HCT116 (cell line): ENCODE data around the gene IMPDH1. TPM values are rescaled to one million over a fixed set of nuclear protein-coding genes. Genes with fewer than 3 reads are reported as not detected.

Source experiments
- ATAC-seq: fragments of 200-7000 bp; cut with Tn5 transposase; 2 replicates; pipeline ENCODE4 v1.9.1; 2020; ENCODE audit warnings: mild to moderate bottlenecking, moderate library complexity
- BruUV-seq: library from RNA; stranded (reverse); fragments of 400-500 nt; replicated peaks from 2 replicates; lab custom pipeline; 2021; lab: Mats Ljungman, UMichigan
- CTCF ChIA-PET: fragments of 300-600 bp; sonication (Branson Sonifier 250); formaldehyde crosslinking; loops from one replicate; lab custom pipeline; 2021; ENCODE audit warnings: antibody characterized with exemption; lab: Charles Lee
- POLR2A ChIA-PET: fragments of 300-600, 350-600 bp; sonication (Branson Sonifier 250); formaldehyde crosslinking; loops from one replicate; lab custom pipeline; 2021; ENCODE audit warnings: antibody characterized with exemption; lab: Charles Lee
- RAD21 ChIA-PET, 2 experiments: fragments of 300-600 bp; sonication (Branson Sonifier 250); formaldehyde crosslinking; loops; one replicate each; lab custom pipeline; 2023; ENCODE audit warnings: low total read pairs in 2 of 2; ENCODE audit not compliant: uncharacterized antibody in 2 of 2, unreplicated experiment in 2 of 2, low non-redundant PET in 1 of 2; lab: Charles Lee
- DNase-seq: peaks from one replicate; pipeline ENCODE4 v3.0.0-alpha.2; 2010; ENCODE audit warnings: low read depth, low spot score
- H2AFZ ChIP-seq: fragments of 200-600 bp; shearing (Covaris generic), sonication (generic); 2 replicates; pipeline ENCODE4 v1.6.1; 2017; ENCODE audit warnings: low read depth, mixed run types, mixed read lengths, antibody characterized with exemption, low read length; ENCODE audit not compliant: poor library complexity, severe bottlenecking
- H3K27ac ChIP-seq: 2 replicates; pipeline ENCODE4 v1.5.1; 2012; ENCODE audit warnings: low read depth, low read length
- H3K27me3 ChIP-seq: fragments of 200-600 bp; sonication (generic); 2 replicates; pipeline ENCODE4 v1.6.1; 2016; ENCODE audit warnings: mixed run types, low read length, mixed read lengths; ENCODE audit not compliant: insufficient read depth
- H3K36me3 ChIP-seq, 2 experiments: fragments of 200-500 bp in 1 of 2; fragments of 200-600 bp in 1 of 2; sonication (Bioruptor generic) in 1 of 2; sonication (generic) in 1 of 2; 2 replicates each; pipeline versions ENCODE4 v1.5.1 to v1.6.1; 2014 to 2016; ENCODE audit warnings: low read length in 2 of 2, inconsistent platforms in 1 of 2, mixed read lengths in 1 of 2, mixed run types in 1 of 2; ENCODE audit not compliant: insufficient read depth in 2 of 2, control insufficient read depth in 1 of 2
- H3K4me1 ChIP-seq, 2 experiments: fragments of 200-600 bp in 1 of 2; sonication (generic) in 1 of 2; 2 replicates each; pipeline versions ENCODE4 v1.5.1 to v1.6.1; 2012 to 2017; ENCODE audit warnings: low read length in 2 of 2, inconsistent platforms in 1 of 2, mild to moderate bottlenecking in 1 of 2, mixed read lengths in 1 of 2, mixed run types in 1 of 2, moderate library complexity in 1 of 2; ENCODE audit not compliant: insufficient read depth in 2 of 2, control insufficient read depth in 1 of 2
- H3K4me2 ChIP-seq: fragments of 200-600 bp; sonication (generic); 2 replicates; pipeline ENCODE4 v1.6.1; 2017; ENCODE audit warnings: mixed run types, low read length, mixed read lengths
- H3K4me3 ChIP-seq, 2 experiments: fragments of 200-600 bp in 1 of 2; sonication (generic) in 1 of 2; replicated peaks in 1 of 2; 2 replicates each; pipeline ENCODE4 v1.5.1; 2011 to 2016; ENCODE audit warnings: low read length in 2 of 2, control low read depth in 1 of 2, low read depth in 1 of 2, mild to moderate bottlenecking in 1 of 2, mixed read lengths in 1 of 2, mixed run types in 1 of 2
- H3K79me2 ChIP-seq: fragments of 200-600 bp; sonication (generic); 2 replicates; pipeline ENCODE4 v1.6.1; 2017; ENCODE audit warnings: mild to moderate bottlenecking, mixed run types, low read length, moderate library complexity, mixed read lengths; ENCODE audit not compliant: insufficient read depth
- H3K9ac ChIP-seq: fragments of 200-600 bp; sonication (generic); 2 replicates; pipeline ENCODE4 v1.6.1; 2016; ENCODE audit warnings: low read length, mixed read lengths
- H3K9me2 ChIP-seq: fragments of 200-600 bp; sonication (generic), shearing (Covaris generic); 2 replicates; pipeline ENCODE4 v1.6.1; 2017; ENCODE audit warnings: mixed run types, mild to moderate bottlenecking, moderate library complexity; ENCODE audit not compliant: insufficient read depth
- H3K9me3 ChIP-seq, 2 experiments: fragments of 200-500 bp in 1 of 2; fragments of 200-600 bp in 1 of 2; sonication (Bioruptor generic) in 1 of 2; sonication (generic) in 1 of 2; 2 replicates each; pipeline ENCODE4 v1.6.1; 2014 to 2017; ENCODE audit warnings: low read length in 2 of 2, mixed read lengths in 2 of 2, inconsistent platforms in 1 of 2, low read depth in 1 of 2, mild to moderate bottlenecking in 1 of 2, mixed run types in 1 of 2, moderate library complexity in 1 of 2; ENCODE audit not compliant: control insufficient read depth in 1 of 2, insufficient read depth in 1 of 2
- H4K20me1 ChIP-seq: fragments of 200-600 bp; sonication (generic), shearing (Covaris generic); 2 replicates; pipeline ENCODE4 v1.6.1; 2017; ENCODE audit warnings: mixed run types, mild to moderate bottlenecking, moderate library complexity; ENCODE audit not compliant: insufficient read depth
- POLR2A ChIP-seq: IDR thresholded peaks from 2 replicates; pipeline ENCODE4 v1.7.0; 2011; ENCODE audit warnings: borderline replicate concordance; ENCODE audit not compliant: insufficient read depth, insufficient read length; ENCODE audit errors: extremely low read depth
- intact Hi-C: fragments of 100-400 bp; cut with micrococcal nuclease; formaldehyde crosslinking; loops from 2 replicates; pipeline ENCODE4 v1.10.0; 2022
- total RNA-seq: library from RNA; stranded (reverse); gene quantifications from one replicate; pipeline ENCODE4 v1.2.1, GENCODE V29; 2021; ENCODE audit not compliant: unreplicated experiment
- TF ChIP-seq, protein P1 (sequence below): IDR thresholded peaks from 2 replicates; pipeline ENCODE4 v1.6.1; 2012
- TF ChIP-seq, protein P2 (sequence below): IDR thresholded peaks from 2 replicates; pipeline ENCODE4 v1.6.1; 2012; ENCODE audit warnings: low read depth
- TF ChIP-seq, protein P3 (sequence below), 3 experiments: fragments of 200-600 bp in 1 of 3; sonication (generic) in 1 of 3; IDR thresholded peaks in 2 of 3; conservative IDR thresholded peaks in 1 of 3; 2 replicates each; pipeline ENCODE4 v1.5.1; 2012 to 2017; ENCODE audit warnings: low read depth in 2 of 3, low read length in 2 of 3, antibody characterized with exemption in 1 of 3, borderline replicate concordance in 1 of 3, control low read depth in 1 of 3, mild to moderate bottlenecking in 1 of 3, mixed read lengths in 1 of 3, mixed run types in 1 of 3, moderate library complexity in 1 of 3; ENCODE audit not compliant: insufficient read depth in 1 of 3

Gene IMPDH1
- total RNA-seq, 1 experiment from 2014 or later, result 98.2 TPM

DNA sequence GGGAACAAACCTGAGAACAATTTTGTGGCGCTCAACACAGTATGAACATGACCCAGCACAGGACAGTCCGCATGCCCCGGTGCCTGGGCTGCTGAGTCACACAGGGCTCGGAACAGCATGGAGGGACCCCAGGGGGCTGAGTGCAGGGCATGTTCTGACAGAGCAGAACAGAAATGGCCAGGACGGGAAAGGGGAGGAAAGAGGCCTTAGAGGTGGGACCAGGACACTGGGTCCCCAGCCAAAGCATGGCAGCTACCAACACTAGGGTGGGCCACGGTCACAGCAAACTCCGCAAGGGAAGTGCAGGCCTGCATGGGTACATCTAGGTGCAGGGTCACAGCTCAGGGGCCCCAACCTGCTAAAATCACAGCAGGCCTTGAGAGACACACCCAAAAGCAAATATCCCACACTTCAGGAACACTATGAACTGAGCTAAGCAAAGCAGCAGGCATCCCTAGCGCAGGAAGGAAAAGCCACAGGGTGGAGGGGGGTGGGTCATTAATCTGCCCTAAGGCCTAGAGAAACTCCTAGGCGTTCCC lies 5.6 kb downstream of the IMPDH1 start:
- ChIA-PET RAD21 (no interaction called here), POLR2A (no interaction called here), CTCF (interaction anchor here (0.7 to 1.1 kb wide), 2 partner anchors 17 to 57 kb away, joined by 3 to 4 read pairs; no protein-coding TSS in a partner anchor)
- Histone ChIP-seq H4K20me1 (no peaks in the 10 kb centered on the region), H3K9ac (peak overlapping the region; percentile 94), H3K4me3 (peak overlapping the region; percentile 84 to 96), H3K27me3 (no peaks in the 10 kb centered on the region), H3K36me3 (peaks cover 20 to 29% of the 10 kb centered on the region in 2 experiments; a peak in 3 of 4 replicates), H2AFZ (no peak overlapping the region), H3K27ac (no peak overlapping the region; the same call in 1 of the 2 replicates), H3K4me2 (peak overlapping the region; percentile 98), H3K9me2 (no peaks in the 10 kb centered on the region), H3K4me1 (peaks cover 29 to 45% of the 10 kb centered on the region in 2 experiments), H3K9me3 (no peaks in the 10 kb centered on the region), H3K79me2 (peaks cover 33% of the 10 kb centered on the region)
- TF ChIP-seq, protein P1, sequence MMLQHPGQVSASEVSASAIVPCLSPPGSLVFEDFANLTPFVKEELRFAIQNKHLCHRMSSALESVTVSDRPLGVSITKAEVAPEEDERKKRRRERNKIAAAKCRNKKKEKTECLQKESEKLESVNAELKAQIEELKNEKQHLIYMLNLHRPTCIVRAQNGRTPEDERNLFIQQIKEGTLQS, result no peak
- TF ChIP-seq, protein P2, sequence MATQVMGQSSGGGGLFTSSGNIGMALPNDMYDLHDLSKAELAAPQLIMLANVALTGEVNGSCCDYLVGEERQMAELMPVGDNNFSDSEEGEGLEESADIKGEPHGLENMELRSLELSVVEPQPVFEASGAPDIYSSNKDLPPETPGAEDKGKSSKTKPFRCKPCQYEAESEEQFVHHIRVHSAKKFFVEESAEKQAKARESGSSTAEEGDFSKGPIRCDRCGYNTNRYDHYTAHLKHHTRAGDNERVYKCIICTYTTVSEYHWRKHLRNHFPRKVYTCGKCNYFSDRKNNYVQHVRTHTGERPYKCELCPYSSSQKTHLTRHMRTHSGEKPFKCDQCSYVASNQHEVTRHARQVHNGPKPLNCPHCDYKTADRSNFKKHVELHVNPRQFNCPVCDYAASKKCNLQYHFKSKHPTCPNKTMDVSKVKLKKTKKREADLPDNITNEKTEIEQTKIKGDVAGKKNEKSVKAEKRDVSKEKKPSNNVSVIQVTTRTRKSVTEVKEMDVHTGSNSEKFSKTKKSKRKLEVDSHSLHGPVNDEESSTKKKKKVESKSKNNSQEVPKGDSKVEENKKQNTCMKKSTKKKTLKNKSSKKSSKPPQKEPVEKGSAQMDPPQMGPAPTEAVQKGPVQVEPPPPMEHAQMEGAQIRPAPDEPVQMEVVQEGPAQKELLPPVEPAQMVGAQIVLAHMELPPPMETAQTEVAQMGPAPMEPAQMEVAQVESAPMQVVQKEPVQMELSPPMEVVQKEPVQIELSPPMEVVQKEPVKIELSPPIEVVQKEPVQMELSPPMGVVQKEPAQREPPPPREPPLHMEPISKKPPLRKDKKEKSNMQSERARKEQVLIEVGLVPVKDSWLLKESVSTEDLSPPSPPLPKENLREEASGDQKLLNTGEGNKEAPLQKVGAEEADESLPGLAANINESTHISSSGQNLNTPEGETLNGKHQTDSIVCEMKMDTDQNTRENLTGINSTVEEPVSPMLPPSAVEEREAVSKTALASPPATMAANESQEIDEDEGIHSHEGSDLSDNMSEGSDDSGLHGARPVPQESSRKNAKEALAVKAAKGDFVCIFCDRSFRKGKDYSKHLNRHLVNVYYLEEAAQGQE, result no peak
- TF ChIP-seq, protein P3, sequence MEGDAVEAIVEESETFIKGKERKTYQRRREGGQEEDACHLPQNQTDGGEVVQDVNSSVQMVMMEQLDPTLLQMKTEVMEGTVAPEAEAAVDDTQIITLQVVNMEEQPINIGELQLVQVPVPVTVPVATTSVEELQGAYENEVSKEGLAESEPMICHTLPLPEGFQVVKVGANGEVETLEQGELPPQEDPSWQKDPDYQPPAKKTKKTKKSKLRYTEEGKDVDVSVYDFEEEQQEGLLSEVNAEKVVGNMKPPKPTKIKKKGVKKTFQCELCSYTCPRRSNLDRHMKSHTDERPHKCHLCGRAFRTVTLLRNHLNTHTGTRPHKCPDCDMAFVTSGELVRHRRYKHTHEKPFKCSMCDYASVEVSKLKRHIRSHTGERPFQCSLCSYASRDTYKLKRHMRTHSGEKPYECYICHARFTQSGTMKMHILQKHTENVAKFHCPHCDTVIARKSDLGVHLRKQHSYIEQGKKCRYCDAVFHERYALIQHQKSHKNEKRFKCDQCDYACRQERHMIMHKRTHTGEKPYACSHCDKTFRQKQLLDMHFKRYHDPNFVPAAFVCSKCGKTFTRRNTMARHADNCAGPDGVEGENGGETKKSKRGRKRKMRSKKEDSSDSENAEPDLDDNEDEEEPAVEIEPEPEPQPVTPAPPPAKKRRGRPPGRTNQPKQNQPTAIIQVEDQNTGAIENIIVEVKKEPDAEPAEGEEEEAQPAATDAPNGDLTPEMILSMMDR (IDR thresholded peaks at IDR 0.05 in 2 of 3, conservative IDR thresholded peaks at IDR 0.05 in 1 of 3; ENCODE audit: borderline replicate concordance in 1 of 3, insufficient read depth in 1 of 3, low read depth in 2 of 3, low read length in 2 of 3), result no peak
- no peak for TF ChIP-seq POLR2A
- ATAC-seq (no peak), DNase-seq (no peak)
- no TSS peak for BruUV-seq
- intact Hi-C loops, result no loop called here
